GM13976 (cell line): ENCODE measurements around the gene GLB1L2.
"Not testable (repeated sequence)": the region's sequence is repeated elsewhere in the genome, so short reads cannot be mapped to it uniquely, and the experiment has no call there.

Source experiments
- DNase-seq: peaks from one replicate; pipeline ENCODE4 v3.0.0; 2012; ENCODE audit warnings: low spot score
- in situ Hi-C: fragments of 300-500 bp; cut with MboI; formaldehyde crosslinking; loops from one replicate; pipeline ENCODE4 v1.12.0; 2022; ENCODE audit warnings: low sequenced_read_pairs, mixed read lengths, inconsistent platforms; ENCODE audit not compliant: unreplicated experiment
- TF ChIP-seq, protein P1 (sequence below): IDR thresholded peaks from 2 replicates; pipeline ENCODE4 v1.5.1; 2012; ENCODE audit warnings: borderline replicate concordance, mild to moderate bottlenecking; ENCODE audit not compliant: insufficient read depth; ENCODE audit errors: extremely low read depth, missing control alignments, control extremely low read depth

Gene GLB1L2

DNA sequence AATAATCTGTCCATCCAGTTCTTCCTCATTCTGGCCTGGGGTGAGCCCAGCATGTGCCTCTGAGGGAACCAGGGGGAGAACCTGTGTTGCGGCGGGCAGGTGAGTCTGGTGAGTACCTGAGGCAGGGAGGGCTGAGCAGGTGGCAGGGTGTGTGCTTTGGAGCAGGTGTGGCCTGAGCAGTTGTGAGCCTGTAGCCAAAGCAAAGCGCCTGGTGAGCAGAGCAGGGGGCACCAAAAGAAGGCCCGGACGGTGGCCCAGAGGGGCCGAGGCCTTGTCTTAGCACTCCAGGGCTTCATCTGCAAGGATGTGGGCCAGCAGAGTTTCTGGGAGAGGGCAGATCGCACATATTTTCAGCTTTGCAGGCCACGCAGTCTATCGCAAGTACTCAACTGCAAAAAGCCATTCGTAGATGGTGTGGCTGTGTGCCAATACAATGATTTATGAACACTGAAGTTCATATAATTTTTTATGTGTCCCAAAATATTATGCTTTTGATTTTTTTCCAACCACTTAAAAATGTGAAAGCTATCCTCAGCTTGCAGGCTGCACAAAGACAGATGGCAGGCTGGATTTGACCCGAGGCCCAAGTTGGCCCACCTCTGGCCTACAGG lies 8.7 kb downstream of the GLB1L2 start:
- in situ Hi-C loops = no loop called here
- DNase-seq = no peak
- TF ChIP-seq, protein P1, sequence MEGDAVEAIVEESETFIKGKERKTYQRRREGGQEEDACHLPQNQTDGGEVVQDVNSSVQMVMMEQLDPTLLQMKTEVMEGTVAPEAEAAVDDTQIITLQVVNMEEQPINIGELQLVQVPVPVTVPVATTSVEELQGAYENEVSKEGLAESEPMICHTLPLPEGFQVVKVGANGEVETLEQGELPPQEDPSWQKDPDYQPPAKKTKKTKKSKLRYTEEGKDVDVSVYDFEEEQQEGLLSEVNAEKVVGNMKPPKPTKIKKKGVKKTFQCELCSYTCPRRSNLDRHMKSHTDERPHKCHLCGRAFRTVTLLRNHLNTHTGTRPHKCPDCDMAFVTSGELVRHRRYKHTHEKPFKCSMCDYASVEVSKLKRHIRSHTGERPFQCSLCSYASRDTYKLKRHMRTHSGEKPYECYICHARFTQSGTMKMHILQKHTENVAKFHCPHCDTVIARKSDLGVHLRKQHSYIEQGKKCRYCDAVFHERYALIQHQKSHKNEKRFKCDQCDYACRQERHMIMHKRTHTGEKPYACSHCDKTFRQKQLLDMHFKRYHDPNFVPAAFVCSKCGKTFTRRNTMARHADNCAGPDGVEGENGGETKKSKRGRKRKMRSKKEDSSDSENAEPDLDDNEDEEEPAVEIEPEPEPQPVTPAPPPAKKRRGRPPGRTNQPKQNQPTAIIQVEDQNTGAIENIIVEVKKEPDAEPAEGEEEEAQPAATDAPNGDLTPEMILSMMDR = no peak

DNA sequence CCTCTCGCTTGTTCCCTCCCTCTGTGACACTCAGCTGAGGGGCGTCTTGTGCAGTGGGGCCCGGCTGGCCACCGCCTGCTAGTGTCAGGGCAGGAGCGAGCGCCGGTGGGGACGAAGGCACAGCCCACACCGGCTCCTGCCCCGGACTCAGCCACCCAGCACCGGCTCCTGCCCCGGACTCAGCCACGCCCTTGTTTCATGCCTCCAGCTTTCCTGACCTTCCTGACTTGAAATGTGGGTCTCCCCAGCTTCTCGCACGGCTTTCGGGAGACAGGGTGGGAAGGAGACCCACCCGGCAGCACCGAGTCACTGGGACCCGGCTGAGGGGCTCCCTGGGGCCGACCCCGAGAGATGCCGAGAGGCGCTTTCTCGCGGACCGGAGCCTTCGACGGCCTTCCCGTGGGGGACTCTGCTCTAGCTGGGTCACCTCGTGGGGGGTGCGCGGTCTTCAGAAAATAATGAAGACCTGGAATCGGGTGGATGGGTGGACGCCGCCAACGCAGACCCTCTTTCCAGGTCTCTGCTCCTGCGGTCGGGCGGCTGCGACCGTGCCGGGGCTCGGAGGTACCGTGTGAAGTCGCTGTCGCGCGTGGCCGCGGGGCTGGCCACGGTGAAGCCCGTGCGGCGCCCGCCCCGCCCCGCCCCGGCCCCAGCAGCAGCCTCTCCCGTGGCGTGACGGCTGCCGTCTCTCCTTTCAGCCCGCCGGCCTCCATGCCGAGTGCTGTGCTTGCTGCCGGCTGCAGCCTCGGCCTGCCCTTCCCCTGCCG lies 10.2 kb downstream of the GLB1L2 start:
- DNase-seq = peak; percentile 11
- TF ChIP-seq, protein P1 = no peak
- in situ Hi-C loops = no loop called here

DNA sequence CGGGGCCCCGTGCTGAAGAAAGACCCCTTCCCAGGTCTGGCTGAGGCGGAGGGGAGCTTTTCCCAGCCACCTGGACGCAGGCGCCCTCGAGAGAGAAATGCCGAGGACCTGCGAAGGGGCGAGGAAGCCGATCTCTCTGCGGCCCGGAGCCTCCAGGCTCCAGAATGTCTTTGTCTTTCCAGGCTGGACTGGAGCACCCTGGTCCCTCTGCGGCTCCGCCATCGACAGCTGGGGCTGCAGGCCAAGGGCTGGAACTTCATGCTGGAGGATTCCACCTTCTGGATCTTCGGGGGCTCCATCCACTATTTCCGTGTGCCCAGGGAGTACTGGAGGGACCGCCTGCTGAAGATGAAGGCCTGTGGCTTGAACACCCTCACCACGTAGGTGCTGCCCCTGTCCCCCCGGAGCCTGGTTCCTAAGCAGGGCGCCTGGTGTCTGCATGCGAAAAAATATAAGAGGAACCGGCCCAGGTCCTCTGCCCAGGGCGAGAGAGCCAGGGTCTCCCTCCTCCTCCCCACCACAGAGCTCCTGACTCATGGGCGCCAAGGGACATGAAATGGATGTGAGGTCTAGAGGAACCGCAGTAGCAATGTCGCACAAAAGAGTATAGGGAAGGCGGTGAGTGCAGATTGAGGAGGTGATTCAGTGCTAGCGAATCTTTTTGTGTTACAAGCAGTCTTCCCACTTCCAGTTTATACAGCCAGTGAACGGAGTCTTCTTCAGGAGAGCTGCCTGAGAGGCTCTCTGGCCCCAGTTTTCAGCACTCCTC lies 11.0 kb downstream of the GLB1L2 start:
- TF ChIP-seq, protein P1 = no peak
- DNase-seq = peak; percentile 17
- in situ Hi-C loops = no loop called here

DNA sequence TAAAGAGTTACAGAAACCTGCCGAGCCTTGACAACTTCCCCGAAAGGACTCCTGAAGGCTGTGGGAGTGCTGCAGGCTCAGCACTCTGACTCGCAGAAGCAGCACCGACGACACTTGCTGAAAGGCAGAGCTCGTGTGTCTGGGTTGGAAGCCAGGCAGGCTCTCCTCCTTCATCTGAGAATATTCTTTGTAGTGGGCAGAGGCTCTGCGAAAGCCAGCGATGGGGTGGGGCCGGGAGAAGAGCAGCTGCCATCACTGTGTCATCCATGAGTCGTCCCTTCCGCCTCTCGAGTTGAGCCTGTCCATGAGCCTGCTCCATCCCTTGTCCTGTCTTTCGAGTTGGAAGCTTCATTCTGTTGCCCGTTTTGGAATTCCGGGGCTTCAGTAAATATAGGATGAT lies 11.9 kb downstream of the GLB1L2 start:
- in situ Hi-C loops = no loop called here
- TF ChIP-seq, protein P1 = no peak
- DNase-seq = no peak

DNA sequence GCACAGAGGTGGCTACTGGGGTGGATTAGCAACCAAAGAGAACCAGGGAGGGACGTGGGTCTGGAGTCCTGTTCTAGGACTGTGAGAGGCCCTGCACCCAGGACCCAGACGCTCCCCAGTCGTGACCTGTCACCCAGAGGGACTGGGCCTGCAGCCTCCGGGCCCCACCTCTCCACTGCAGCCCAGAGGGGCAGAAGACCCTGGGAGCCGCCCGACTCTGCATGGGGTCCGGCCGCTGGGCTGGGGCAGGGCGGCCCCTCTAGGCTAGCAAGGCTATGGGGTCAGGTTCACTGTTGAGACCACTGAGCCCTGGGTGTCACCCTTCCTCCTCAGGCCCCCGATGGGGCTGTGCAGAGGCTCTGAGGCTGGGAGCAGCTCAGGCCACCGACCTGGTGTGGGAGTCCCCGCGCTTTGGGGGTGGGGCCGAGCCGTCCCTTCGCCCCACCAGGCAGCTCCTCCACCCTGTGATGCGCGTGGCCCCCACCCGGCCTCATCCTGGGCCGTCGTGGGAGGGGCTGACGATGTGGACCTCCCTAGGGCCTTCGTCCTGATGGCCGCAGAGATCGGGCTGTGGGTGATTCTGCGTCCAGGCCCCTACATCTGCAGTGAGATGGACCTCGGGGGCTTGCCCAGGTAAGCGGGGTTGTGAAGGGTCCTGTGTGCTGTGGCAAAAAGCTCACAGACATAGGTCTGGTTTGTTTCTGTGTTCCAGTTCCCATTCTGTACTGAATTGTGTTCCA lies 12.9 kb downstream of the GLB1L2 start:
- in situ Hi-C loops = not testable (repeated sequence)
- DNase-seq = peak; percentile 13

DNA sequence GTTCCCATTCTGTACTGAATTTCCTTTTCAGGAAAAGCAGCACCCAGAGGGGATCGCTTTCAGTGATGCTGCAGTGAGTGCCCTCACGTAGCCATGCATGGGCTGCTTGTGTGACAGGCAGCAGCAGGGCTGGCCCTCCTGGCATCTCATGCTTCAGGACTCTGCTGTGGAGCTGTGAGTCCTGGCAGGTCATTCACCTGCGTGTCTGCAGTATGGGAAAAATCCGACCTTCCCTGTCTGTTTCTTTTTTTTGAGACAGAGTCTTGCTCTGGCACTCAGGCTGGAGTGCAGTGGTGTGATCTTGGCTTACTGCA lies 13.4 kb downstream of the GLB1L2 start:
- in situ Hi-C loops = no loop called here

More for the DNA sequence above, 13.4 kb downstream of the GLB1L2 start:
- TF ChIP-seq, protein P1 = no peak
- DNase-seq = no peak
